ENCODE measurements around the gene RHD.
"Not testable (repeated sequence)": the region's sequence is repeated elsewhere in the genome, so short reads cannot be mapped to it uniquely, and the experiment has no call there.

RHD gene

GRCh38 chr1:25257196-25257595 is 15.1 kb upstream of the RHD start:
- no peak for DNase-seq (ENCODE audit: low read depth in 3 of 3)

GRCh38 chr1:25259813-25260212 is 12.5 kb upstream of the RHD start:
- not testable (repeated sequence) for DNase-seq (ENCODE audit: low read depth in 3 of 3)

- DNase-seq (ENCODE audit: low read depth in 3 of 3) = not testable (repeated sequence)
Observed at GRCh38 chr1:25260336-25260735, 12.0 kb upstream of the RHD start.

GRCh38 chr1:25266554-25267287 is 5.6 kb upstream of the RHD start:
- not testable (repeated sequence) for DNase-seq (ENCODE audit: low read depth in 3 of 3)

GRCh38 chr1:25267288-25268142 is 4.8 kb upstream of the RHD start:
- peak; percentile 77 to 88 (median 84) for DNase-seq (ENCODE audit: low read depth in 3 of 3)

GRCh38 chr1:25268143-25268760 is 4.1 kb upstream of the RHD start:
- DNase-seq (ENCODE audit: low read depth in 3 of 3) = not testable (repeated sequence)

- DNase-seq (ENCODE audit: low read depth in 3 of 3) = not testable (repeated sequence)
Observed at GRCh38 chr1:25275648-25276047, 3.3 kb downstream of the RHD start.

- not testable (repeated sequence) for DNase-seq (ENCODE audit: low read depth in 3 of 3)
Observed at GRCh38 chr1:25277295-25277694, 5.0 kb downstream of the RHD start.

GRCh38 chr1:25278358-25278757 is 6.0 kb downstream of the RHD start:
- DNase-seq (ENCODE audit: low read depth in 3 of 3) = not testable (repeated sequence)

- not testable (repeated sequence) for DNase-seq (ENCODE audit: low read depth in 3 of 3)
Observed at GRCh38 chr1:25278790-25279189, 6.5 kb downstream of the RHD start.

GRCh38 chr1:25279693-25280111 is 7.4 kb downstream of the RHD start:
- not testable (repeated sequence) for DNase-seq (ENCODE audit: low read depth in 3 of 3)

- DNase-seq (ENCODE audit: low read depth in 3 of 3) = not testable (repeated sequence)
Observed at GRCh38 chr1:25285862-25286261, 13.6 kb downstream of the RHD start.

- DNase-seq (ENCODE audit: low read depth in 3 of 3) = not testable (repeated sequence)
Observed at GRCh38 chr1:25287164-25287563, 14.9 kb downstream of the RHD start.

GRCh38 chr1:25288573-25289101 is 16.3 kb downstream of the RHD start:
- not testable (repeated sequence) for DNase-seq (ENCODE audit: low read depth in 3 of 3)

- not testable (repeated sequence) for DNase-seq (ENCODE audit: low read depth in 3 of 3)
Observed at GRCh38 chr1:25290043-25290442, 17.7 kb downstream of the RHD start.

- not testable (repeated sequence) for DNase-seq (ENCODE audit: low read depth in 3 of 3)
Observed at GRCh38 chr1:25293426-25293825, 21.1 kb downstream of the RHD start.

GRCh38 chr1:25294889-25295826 is 22.8 kb downstream of the RHD start:
- DNase-seq (ENCODE audit: low read depth in 3 of 3) = not testable (repeated sequence)

GRCh38 chr1:25296501-25296900 is 24.2 kb downstream of the RHD start:
- not testable (repeated sequence) for DNase-seq (ENCODE audit: low read depth in 3 of 3)

GRCh38 chr1:25300729-25301128 is 28.4 kb downstream of the RHD start:
- DNase-seq (ENCODE audit: low read depth in 3 of 3) = not testable (repeated sequence)

- not testable (repeated sequence) for DNase-seq (ENCODE audit: low read depth in 3 of 3)
Observed at GRCh38 chr1:25302330-25302729, 30.0 kb downstream of the RHD start.

GRCh38 chr1:25304936-25305335 is 32.6 kb downstream of the RHD start:
- DNase-seq (ENCODE audit: low read depth in 3 of 3) = not testable (repeated sequence)

All from stimulated activated CD4-positive, alpha-beta T cell treated with anti-CD3 and anti-CD28 coated beads, TNF-alpha, amount 100 ng/mL, for 4 hours (primary cell).